Neural crest cell (in vitro differentiated cells): Measurements from ENCODE around the gene LSM7. TPM values are rescaled to one million over a fixed set of nuclear protein-coding genes. Genes with fewer than 3 reads are reported as not detected.
"Not testable (repeated sequence)": the region's sequence is repeated elsewhere in the genome, so short reads cannot be mapped to it uniquely, and the experiment has no call there.

Experiments
- DNase-seq: peaks from one replicate; pipeline ENCODE4 v3.0.0; 2021; ENCODE audit warnings: low read depth, mixed read lengths, low spot score
- H3K27ac Mint-ChIP-seq: one replicate; pipeline ENCODE4 v1.8.0; 2021; ENCODE audit warnings: mild to moderate bottlenecking, mixed read lengths; ENCODE audit not compliant: unreplicated experiment
- H3K27me3 Mint-ChIP-seq: 2 replicates; pipeline ENCODE4 v1.8.0; 2021; ENCODE audit warnings: low read depth, mild to moderate bottlenecking, mixed read lengths
- H3K36me3 Mint-ChIP-seq: 2 replicates; pipeline ENCODE4 v1.8.0; 2021; ENCODE audit warnings: low read depth, mild to moderate bottlenecking, mixed read lengths
- H3K4me1 Mint-ChIP-seq: 2 replicates; pipeline ENCODE4 v1.8.0; 2021; ENCODE audit warnings: mixed read lengths
- H3K4me3 Mint-ChIP-seq: one replicate; pipeline ENCODE4 v1.8.0; 2021; ENCODE audit warnings: mild to moderate bottlenecking, mixed read lengths
- H3K9me3 Mint-ChIP-seq: 2 replicates; pipeline ENCODE4 v1.8.0; 2021; ENCODE audit warnings: mixed read lengths
- total RNA-seq: library from RNA; stranded (reverse); gene quantifications from 2 replicates; pipeline ENCODE4 v1.2.1, GENCODE V29; 2021
- TF ChIP-seq, protein P1 (sequence below): fragments of 200-600 bp; sonication (generic); conservative IDR thresholded peaks from 2 replicates; pipeline ENCODE4 v1.5.0; 2021; ENCODE audit warnings: antibody characterized with exemption, mild to moderate bottlenecking

LSM7 gene
- total RNA-seq, 1 donor from 2014 or later = 198 TPM

- Mint-ChIP-seq H3K9me3 (no peaks in the 10 kb centered on the region), H3K27ac (no peak overlapping the region), H3K36me3 (no peaks in the 10 kb centered on the region), H3K4me1 (no peaks in the 10 kb centered on the region), H3K4me3 (no peak overlapping the region), H3K27me3 (peaks cover 5% of the 10 kb centered on the region)
- TF ChIP-seq, protein P1, sequence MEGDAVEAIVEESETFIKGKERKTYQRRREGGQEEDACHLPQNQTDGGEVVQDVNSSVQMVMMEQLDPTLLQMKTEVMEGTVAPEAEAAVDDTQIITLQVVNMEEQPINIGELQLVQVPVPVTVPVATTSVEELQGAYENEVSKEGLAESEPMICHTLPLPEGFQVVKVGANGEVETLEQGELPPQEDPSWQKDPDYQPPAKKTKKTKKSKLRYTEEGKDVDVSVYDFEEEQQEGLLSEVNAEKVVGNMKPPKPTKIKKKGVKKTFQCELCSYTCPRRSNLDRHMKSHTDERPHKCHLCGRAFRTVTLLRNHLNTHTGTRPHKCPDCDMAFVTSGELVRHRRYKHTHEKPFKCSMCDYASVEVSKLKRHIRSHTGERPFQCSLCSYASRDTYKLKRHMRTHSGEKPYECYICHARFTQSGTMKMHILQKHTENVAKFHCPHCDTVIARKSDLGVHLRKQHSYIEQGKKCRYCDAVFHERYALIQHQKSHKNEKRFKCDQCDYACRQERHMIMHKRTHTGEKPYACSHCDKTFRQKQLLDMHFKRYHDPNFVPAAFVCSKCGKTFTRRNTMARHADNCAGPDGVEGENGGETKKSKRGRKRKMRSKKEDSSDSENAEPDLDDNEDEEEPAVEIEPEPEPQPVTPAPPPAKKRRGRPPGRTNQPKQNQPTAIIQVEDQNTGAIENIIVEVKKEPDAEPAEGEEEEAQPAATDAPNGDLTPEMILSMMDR = no peak
- no peak for DNase-seq
These were observed 24.9 kb upstream of the LSM7 start for GRCh38 chr19:2353159-2353886.

GRCh38 chr19:2352121-2352520 is 23.7 kb upstream of the LSM7 start:
- DNase-seq = no peak
- H3K4me3 Mint-ChIP-seq = no peak overlapping the region
- no peak overlapping the region for H3K27ac Mint-ChIP-seq
- no peaks in the 10 kb centered on the region for H3K4me1 Mint-ChIP-seq
- H3K27me3 Mint-ChIP-seq = no peaks in the 10 kb centered on the region
- no peaks in the 10 kb centered on the region for H3K9me3 Mint-ChIP-seq
- H3K36me3 Mint-ChIP-seq = no peaks in the 10 kb centered on the region
- TF ChIP-seq, protein P1 = no peak

GRCh38 chr19:2351591-2351990 is 23.2 kb upstream of the LSM7 start:
- Mint-ChIP-seq H3K4me3 (no peak overlapping the region), H3K36me3 (no peaks in the 10 kb centered on the region), H3K9me3 (no peaks in the 10 kb centered on the region), H3K27me3 (no peaks in the 10 kb centered on the region), H3K4me1 (no peaks in the 10 kb centered on the region), H3K27ac (peak overlapping the region; percentile 19)
- no peak for DNase-seq
- TF ChIP-seq, protein P1 = no peak

DNA sequence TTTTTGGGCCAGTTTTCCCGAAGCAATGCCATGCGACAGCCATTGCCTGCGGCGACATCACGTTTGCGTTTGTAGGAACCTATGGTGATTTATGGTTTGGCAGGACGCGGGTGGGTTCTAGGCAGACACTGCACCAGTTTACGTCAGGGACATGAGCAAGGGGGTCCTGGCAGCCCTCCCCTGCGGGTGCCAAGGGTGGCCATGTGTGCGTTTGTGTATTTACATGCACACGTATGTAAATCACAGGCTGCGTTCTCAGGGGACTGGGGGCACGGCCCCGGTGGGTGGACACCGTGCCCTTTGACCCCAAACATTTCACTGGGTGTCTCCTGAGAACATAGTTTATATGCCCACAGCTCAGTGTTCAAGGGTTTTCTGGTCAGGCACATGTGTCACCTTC is 22.3 kb upstream of the LSM7 start:
- H3K9me3 Mint-ChIP-seq = no peaks in the 10 kb centered on the region
- H3K27ac Mint-ChIP-seq = no peak overlapping the region
- no peak overlapping the region for H3K4me3 Mint-ChIP-seq

GRCh38 chr19:2349818-2350217 is 21.4 kb upstream of the LSM7 start:
- H3K4me3 Mint-ChIP-seq = not testable (repeated sequence)

More for the DNA sequence above, 22.3 kb upstream of the LSM7 start:
- TF ChIP-seq, protein P1 = no peak
- H3K27me3 Mint-ChIP-seq = no peaks in the 10 kb centered on the region
- no peaks in the 10 kb centered on the region for H3K36me3 Mint-ChIP-seq
- H3K4me1 Mint-ChIP-seq = no peaks in the 10 kb centered on the region
- DNase-seq = no peak

DNA sequence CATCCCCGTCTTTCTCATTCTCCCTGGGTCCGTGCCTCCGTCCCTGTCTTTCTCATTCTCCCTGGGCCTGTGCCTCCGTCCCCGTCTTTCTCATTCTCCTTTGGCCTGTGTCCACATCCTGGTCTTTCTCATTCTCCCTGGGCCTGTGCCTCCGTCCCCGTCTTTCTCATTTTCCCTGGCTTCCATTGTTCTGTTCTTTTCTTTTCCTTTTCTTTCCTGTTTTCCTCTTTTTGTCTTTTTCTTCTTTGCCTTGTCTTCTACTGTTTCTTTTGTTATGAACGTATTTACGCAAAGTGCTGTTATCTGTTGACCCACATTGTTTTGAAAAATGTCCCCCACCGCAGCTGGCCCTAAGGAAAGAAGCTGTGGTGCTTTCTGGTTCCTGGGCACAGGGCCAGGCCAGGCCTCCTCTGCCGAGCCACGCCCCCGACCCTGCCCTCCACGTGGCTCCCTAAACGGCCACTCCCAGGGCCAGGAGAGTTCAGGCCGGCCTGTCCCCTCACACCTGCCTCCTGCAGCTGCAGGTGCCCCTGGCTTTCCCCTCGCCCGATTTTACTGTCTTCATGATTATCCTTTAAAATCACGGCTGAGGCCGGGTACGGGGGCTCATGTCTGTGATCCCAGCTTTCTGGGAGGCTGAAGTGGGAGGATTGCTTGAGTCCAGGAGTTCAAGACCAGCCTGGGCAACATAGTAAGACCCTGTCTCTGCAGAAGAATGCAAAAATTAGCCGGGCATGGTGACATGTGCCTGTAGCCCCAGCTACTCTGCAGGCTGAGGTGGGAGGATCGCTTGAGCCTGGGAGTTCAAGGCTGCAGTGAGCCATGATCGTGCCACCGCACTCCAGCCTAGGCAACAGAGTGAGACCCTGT is 17.6 kb upstream of the LSM7 start:
- no peaks in the 10 kb centered on the region for H3K4me1 Mint-ChIP-seq
- DNase-seq = no peak
- H3K4me3 Mint-ChIP-seq = no peak overlapping the region
- TF ChIP-seq, protein P1 = no peak
- H3K27me3 Mint-ChIP-seq = no peaks in the 10 kb centered on the region
- no peaks in the 10 kb centered on the region for H3K9me3 Mint-ChIP-seq
- H3K27ac Mint-ChIP-seq = no peak overlapping the region
- H3K36me3 Mint-ChIP-seq = no peaks in the 10 kb centered on the region

More at GRCh38 chr19:2349818-2350217, 21.4 kb upstream of the LSM7 start:
- not testable (repeated sequence) for H3K4me1 Mint-ChIP-seq, H3K27ac Mint-ChIP-seq, H3K27me3 Mint-ChIP-seq, H3K9me3 Mint-ChIP-seq, H3K36me3 Mint-ChIP-seq, DNase-seq
